Mesothelial cell of epicardium (in vitro differentiated cells): Measurements from ENCODE around the gene THOP1. TPM values are rescaled to one million over a fixed set of nuclear protein-coding genes. Genes with fewer than 3 reads are reported as not detected.

Experiments used
- DNase-seq, 2 experiments: peaks; one replicate each; pipeline ENCODE4 v3.0.0; 2021; ENCODE audit warnings: low spot score in 2 of 2; ENCODE audit not compliant: unreplicated experiment in 2 of 2
- H3K27ac Mint-ChIP-seq: 2 replicates; pipeline ENCODE4 v1.8.0; 2021; ENCODE audit warnings: mixed read lengths
- H3K27me3 Mint-ChIP-seq: 2 replicates; pipeline ENCODE4 v1.8.0; 2021; ENCODE audit warnings: low read depth, mixed read lengths
- H3K36me3 Mint-ChIP-seq: 2 replicates; pipeline ENCODE4 v1.8.0; 2021; ENCODE audit warnings: mixed read lengths
- H3K4me1 Mint-ChIP-seq: 2 replicates; pipeline ENCODE4 v1.8.0; 2021; ENCODE audit warnings: mixed read lengths
- H3K4me3 Mint-ChIP-seq: 2 replicates; pipeline ENCODE4 v1.8.0; 2021; ENCODE audit warnings: mild to moderate bottlenecking, moderate library complexity, mixed read lengths
- H3K9me3 Mint-ChIP-seq: 2 replicates; pipeline ENCODE4 v1.8.0; 2021; ENCODE audit warnings: mixed read lengths
- CTCF ChIP-seq: fragments of 200-600 bp; sonication (generic); IDR thresholded peaks from one replicate; pipeline ENCODE4 v1.5.0; 2021; ENCODE audit warnings: antibody characterized with exemption; ENCODE audit not compliant: unreplicated experiment
- total RNA-seq: library from RNA; stranded (reverse); gene quantifications from 3 replicates; pipeline ENCODE4 v1.2.1, GENCODE V29; 2021

Gene THOP1
- total RNA-seq, 1 donor from 2014 or later = 80.8 TPM

- Mint-ChIP-seq H3K9me3 (peaks cover 59% of the 10 kb centered on the region), H3K4me3 (no peak overlapping the region), H3K4me1 (no peaks in the 10 kb centered on the region), H3K36me3 (peaks cover 72% of the 10 kb centered on the region), H3K27me3 (no peaks in the 10 kb centered on the region), H3K27ac (no peak overlapping the region)
- TF ChIP-seq CTCF = no peak
- DNase-seq = no peak
Measured at GRCh38 chr19:2856457-2857050, 71.3 kb downstream of the THOP1 start.

- Mint-ChIP-seq H3K36me3 (peaks cover 49% of the 10 kb centered on the region), H3K27ac (no peak overlapping the region), H3K27me3 (no peaks in the 10 kb centered on the region), H3K4me3 (no peak overlapping the region), H3K9me3 (peaks cover 48% of the 10 kb centered on the region), H3K4me1 (no peaks in the 10 kb centered on the region)
- DNase-seq = no peak
- TF ChIP-seq CTCF = no peak
Measured at GRCh38 chr19:2858864-2859263, 73.6 kb downstream of the THOP1 start.

GRCh38 chr19:2863816-2864215 is 78.5 kb downstream of the THOP1 start:
- H3K36me3 Mint-ChIP-seq = peaks cover 9% of the 10 kb centered on the region
- H3K4me1 Mint-ChIP-seq = peaks cover 5% of the 10 kb centered on the region
- TF ChIP-seq CTCF = no peak
- no peak for DNase-seq
- no peak overlapping the region for H3K27ac Mint-ChIP-seq
- no peaks in the 10 kb centered on the region for H3K27me3 Mint-ChIP-seq
- H3K4me3 Mint-ChIP-seq = no peak overlapping the region
- peaks cover 34% of the 10 kb centered on the region for H3K9me3 Mint-ChIP-seq

Other genes with a start within 250 kb of the THOP1 start
- gene GNG7, start 82.8 kb upstream of the THOP1 start, total RNA-seq = 8.2 to 8.8 TPM (median 8.5 TPM) in 3 replicates
- 3.0 to 3.5 TPM (median 3.2 TPM) in 3 replicates for gene DIRAS1, start 64.1 kb upstream of the THOP1 start, total RNA-seq
- gene SLC39A3, start 45.5 kb upstream of the THOP1 start, total RNA-seq = 27.5 to 29.7 TPM (median 28.8 TPM) in 3 replicates
- gene SGTA, start 2.2 kb upstream of the THOP1 start, total RNA-seq = 58.2 to 64.0 TPM (median 61.3 TPM) in 3 replicates
- 12.6 to 13.3 TPM (median 13.2 TPM) in 3 replicates for gene ZNF554, start 34.4 kb downstream of the THOP1 start, total RNA-seq
- 10.6 to 12.9 TPM (median 10.6 TPM) in 3 replicates for gene ZNF555, start 56.0 kb downstream of the THOP1 start, total RNA-seq
- gene ZNF556, start 81.8 kb downstream of the THOP1 start, total RNA-seq = 0.05 to 0.11 TPM (median 0.09 TPM) in 3 replicates
- gene ZNF57, start 115.4 kb downstream of the THOP1 start, total RNA-seq = 3.9 to 4.5 TPM (median 4.1 TPM) in 3 replicates
- 7.8 to 9.9 TPM (median 7.9 TPM) in 3 replicates for gene ZNF77, start 159.5 kb downstream of the THOP1 start, total RNA-seq
- gene TLE6, start 192.1 kb downstream of the THOP1 start, total RNA-seq = 4.3 to 7.6 TPM (median 6.9 TPM) in 3 replicates
- 101 to 103 TPM (median 101 TPM) in 3 replicates for gene TLE2, start 243.8 kb downstream of the THOP1 start, total RNA-seq